Activated CD4-positive, CD25-positive, alpha-beta regulatory T cell treated with anti-CD3 and anti-CD28 coated beads, Interleukin-2, amount 50 U/mL, for 16 hours (primary cell): ENCODE results near the gene ITSN1.
"Not testable (repeated sequence)": the region's sequence is repeated elsewhere in the genome, so short reads cannot be mapped to it uniquely, and the experiment has no call there.

ENCODE experiments used
- DNase-seq: peaks from one replicate; pipeline ENCODE4 v3.0.0-alpha.2; 2020; ENCODE audit warnings: low read depth, low spot score

ITSN1 gene

GRCh38 chr21:33650929-33651509 is 8.7 kb downstream of the ITSN1 start:
- DNase-seq: no peak

- no peak for DNase-seq
These were observed 9.8 kb downstream of the ITSN1 start for GRCh38 chr21:33651965-33652680.

- DNase-seq: no peak
These were observed 12.1 kb downstream of the ITSN1 start for GRCh38 chr21:33654412-33654811.

GRCh38 chr21:33655588-33656221 is 13.4 kb downstream of the ITSN1 start:
- DNase-seq: no peak

GRCh38 chr21:33657124-33657820 is 15.0 kb downstream of the ITSN1 start:
- DNase-seq: no peak

GRCh38 chr21:33658919-33659567 is 16.7 kb downstream of the ITSN1 start:
- no peak for DNase-seq

GRCh38 chr21:33659568-33659949 is 17.3 kb downstream of the ITSN1 start:
- no peak for DNase-seq

- no peak for DNase-seq
These were observed 18.1 kb downstream of the ITSN1 start for GRCh38 chr21:33660406-33660805.

- no peak for DNase-seq
These were observed 18.8 kb downstream of the ITSN1 start for GRCh38 chr21:33661146-33661545.

- no peak for DNase-seq
These were observed 19.7 kb downstream of the ITSN1 start for GRCh38 chr21:33662046-33662445.

GRCh38 chr21:33663241-33663640 is 20.9 kb downstream of the ITSN1 start:
- DNase-seq: no peak

- no peak for DNase-seq
These were observed 21.8 kb downstream of the ITSN1 start for GRCh38 chr21:33664135-33664534.

- no peak for DNase-seq
These were observed 23.9 kb downstream of the ITSN1 start for GRCh38 chr21:33666153-33666552.

GRCh38 chr21:33667636-33668035 is 25.3 kb downstream of the ITSN1 start:
- DNase-seq: no peak

- DNase-seq: no peak
These were observed 25.9 kb downstream of the ITSN1 start for GRCh38 chr21:33668180-33668579.

GRCh38 chr21:33668620-33669019 is 26.3 kb downstream of the ITSN1 start:
- DNase-seq: no peak

- no peak for DNase-seq
These were observed 28.0 kb downstream of the ITSN1 start for GRCh38 chr21:33670076-33670978.

GRCh38 chr21:33673473-33673872 is 31.2 kb downstream of the ITSN1 start:
- no peak for DNase-seq

- no peak for DNase-seq
These were observed 31.9 kb downstream of the ITSN1 start for GRCh38 chr21:33674226-33674625.

GRCh38 chr21:33676666-33677065 is 34.4 kb downstream of the ITSN1 start:
- DNase-seq: not testable (repeated sequence)

GRCh38 chr21:33677450-33677849 is 35.1 kb downstream of the ITSN1 start:
- DNase-seq: no peak
